HepG2 (cell line): Measurements from ENCODE around the gene SLC2A14. TPM values are rescaled to one million over a fixed set of nuclear protein-coding genes. Genes with fewer than 3 reads are reported as not detected.
"Not testable (repeated sequence)": the region's sequence is repeated elsewhere in the genome, so short reads cannot be mapped to it uniquely, and the experiment has no call there.

ENCODE experiments used
- ATF2 ChIP-seq: sonication (generic); formaldehyde crosslinking; IDR thresholded peaks from 2 replicates; pipeline ENCODE4 v1.4.0; 2020; ENCODE audit warnings: missing genetic modification reagents
- ERF ChIP-seq: IDR thresholded peaks from 2 replicates; pipeline ENCODE4 v1.6.1; 2018; ENCODE audit warnings: missing biosample characterization, missing genetic modification reagents
- ETV5 ChIP-seq: IDR thresholded peaks from 2 replicates; pipeline ENCODE4 v1.6.1; 2018; ENCODE audit warnings: missing biosample characterization, missing genetic modification reagents, inconsistent platforms, borderline replicate concordance
- FOXA1 ChIP-seq, 2 experiments: fragments of 450-650 bp in 1 of 2; sonication (generic) in 1 of 2; formaldehyde crosslinking in 1 of 2; IDR thresholded peaks; 2 replicates each; pipeline versions ENCODE4 v1.4.0 to v1.6.1; 2016 to 2020; ENCODE audit warnings: missing genetic modification reagents in 1 of 2
- FOXO1 ChIP-seq: sonication (generic); formaldehyde crosslinking; IDR thresholded peaks from 2 replicates; pipeline ENCODE4 v1.4.0; 2020; ENCODE audit warnings: missing genetic modification reagents
- FOXP1 ChIP-seq, 2 experiments: fragments of 450-650 bp in 1 of 2; IDR thresholded peaks; 2 replicates each; pipeline ENCODE4 v1.6.1; 2017 to 2018; ENCODE audit warnings: antibody characterized with exemption in 1 of 2
- JUND ChIP-seq: sonication (generic); formaldehyde crosslinking; IDR thresholded peaks from 2 replicates; pipeline ENCODE4 v1.8.0; 2022; ENCODE audit warnings: mild to moderate bottlenecking, missing genetic modification reagents
- KLF11 ChIP-seq: IDR thresholded peaks from 2 replicates; pipeline ENCODE4 v1.6.1; 2016; ENCODE audit warnings: missing compliant biosample characterization
- KLF16 ChIP-seq, 2 experiments: sonication (generic) in 1 of 2; formaldehyde crosslinking in 1 of 2; IDR thresholded peaks; 2 replicates each; pipeline versions ENCODE4 v1.6.1 to v1.8.0; 2016 to 2023; ENCODE audit warnings: missing genetic modification reagents in 2 of 2, missing compliant biosample characterization in 1 of 2
- NFYC ChIP-seq: IDR thresholded peaks from 2 replicates; pipeline ENCODE4 v1.6.1; 2016; ENCODE audit warnings: missing genetic modification reagents, missing compliant biosample characterization
- NR2F2 ChIP-seq: IDR thresholded peaks from 2 replicates; pipeline ENCODE4 v1.6.1; 2012; ENCODE audit warnings: low read depth, inconsistent platforms, borderline replicate concordance
- NR2F6 ChIP-seq, 2 experiments: IDR thresholded peaks; 2 replicates each; pipeline ENCODE4 v1.6.1; 2016; ENCODE audit warnings: antibody characterized with exemption in 1 of 2, mild to moderate bottlenecking in 1 of 2
- POGZ ChIP-seq: sonication (generic); formaldehyde crosslinking; IDR thresholded peaks from 2 replicates; pipeline ENCODE4 v1.4.0; 2020; ENCODE audit warnings: mild to moderate bottlenecking, missing genetic modification reagents
- PPARG ChIP-seq: conservative IDR thresholded peaks from 2 replicates; pipeline ENCODE4 v1.6.1; 2016; ENCODE audit warnings: missing biosample characterization, missing genetic modification reagents
- RERE ChIP-seq: IDR thresholded peaks from 2 replicates; pipeline ENCODE4 v1.6.1; 2016; ENCODE audit warnings: low read depth, missing genetic modification reagents, missing compliant biosample characterization
- SATB2 ChIP-seq: sonication (generic); formaldehyde crosslinking; IDR thresholded peaks from 2 replicates; pipeline ENCODE4 v1.5.0; 2020; ENCODE audit warnings: missing genetic modification reagents
- SOX13 ChIP-seq, 3 experiments: fragments of 450-650 bp in 1 of 3; sonication (generic) in 1 of 3; formaldehyde crosslinking in 1 of 3; IDR thresholded peaks in 2 of 3; conservative IDR thresholded peaks in 1 of 3; 2 replicates each; pipeline versions ENCODE4 v1.5.0 to v1.6.1; 2016 to 2020; ENCODE audit warnings: antibody characterized with exemption in 1 of 3, mild to moderate bottlenecking in 1 of 3, missing compliant biosample characterization in 1 of 3, missing genetic modification reagents in 1 of 3, moderate library complexity in 1 of 3
- SOX6 ChIP-seq, 2 experiments: fragments of 450-650 bp in 1 of 2; sonication (generic) in 1 of 2; formaldehyde crosslinking in 1 of 2; IDR thresholded peaks; 2 replicates each; pipeline versions ENCODE4 v1.4.0 to v1.6.1; 2017 to 2020; ENCODE audit warnings: antibody characterized with exemption in 1 of 2, mild to moderate bottlenecking in 1 of 2, missing genetic modification reagents in 1 of 2
- THAP11 ChIP-seq: IDR thresholded peaks from 2 replicates; pipeline ENCODE4 v1.6.1; 2016; ENCODE audit warnings: missing biosample characterization, missing genetic modification reagents
- YEATS4 ChIP-seq: sonication (generic); formaldehyde crosslinking; IDR thresholded peaks from 2 replicates; pipeline ENCODE4 v1.4.0; 2020; ENCODE audit warnings: missing genetic modification reagents, borderline replicate concordance
- ZBTB7B ChIP-seq: sonication (generic); formaldehyde crosslinking; IDR thresholded peaks from 2 replicates; pipeline ENCODE4 v1.4.0; 2020; ENCODE audit warnings: missing genetic modification reagents
- polyA plus RNA-seq, 8 experiments: library from polyadenylated mRNA; depleted of rRNA in 3 of 8; stranded (reverse) in 7 of 8; unstranded in 1 of 8; fragments of >200 nt; fragmentation: Illumina TruSeq in 4 of 8; extraction: Trizol in 4 of 8; gene quantifications; 2 replicates each; pipeline versions ENCODE4 v1.2.1 to v1.2.3, GENCODE V29; 2011 to 2016; ENCODE audit warnings: low read depth in 4 of 8, missing spikeins in 1 of 8, mixed read lengths in 1 of 8; ENCODE audit not compliant: insufficient read depth in 1 of 8
- total RNA-seq, 5 experiments: library from RNA; depleted of rRNA; stranded (reverse); fragments of >200 nt; fragmentation: Illumina TruSeq; extraction: Trizol; gene quantifications; 2 replicates each; pipeline ENCODE4 v1.2.3, GENCODE V29; 2016; ENCODE audit warnings: low read depth in 1 of 5
- TF ChIP-seq, protein P1 (sequence below): fragments of 450-650 bp; IDR thresholded peaks from 2 replicates; pipeline ENCODE4 v1.6.1; 2016

SLC2A14 gene
- total and polyA plus RNA-seq, 2 of the 13 experiments (the other 11 are each of a cell fraction or from before 2014, with no cell fraction given), result 7.7 to 39.0 TPM

DNA sequence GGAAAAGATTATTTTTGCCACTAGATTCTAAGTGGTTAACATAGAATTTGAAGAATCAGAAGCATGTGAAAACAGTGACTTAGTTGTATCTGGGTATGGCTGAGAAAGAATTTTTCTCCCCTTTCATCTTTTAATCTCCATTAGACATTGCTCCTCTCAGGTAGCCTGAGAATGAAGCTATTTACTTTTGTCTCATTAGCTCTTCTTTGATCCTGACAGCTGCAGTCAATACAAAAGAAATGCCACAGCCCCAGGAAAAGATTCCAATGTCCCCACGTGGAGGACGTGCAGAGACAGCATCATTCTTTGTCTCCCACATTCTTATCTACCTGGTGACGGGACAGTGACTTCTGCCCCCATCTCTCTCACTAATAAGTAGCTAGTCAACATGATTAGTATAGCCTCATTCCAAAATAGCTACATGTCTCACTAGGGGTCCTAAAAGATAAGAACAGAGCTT, 21.1 kb downstream of the SLC2A14 start (continued):
- TF ChIP-seq ATF2 (CRISPR knock-in tag), result peak; percentile 73
- TF ChIP-seq ZBTB7B (CRISPR knock-in tag), result peak; percentile 86
- TF ChIP-seq NFYC, result peak; percentile 16; the same call in 1 of the 2 replicates
- TF ChIP-seq PPARG (CRISPR knock-in tag), result peak; percentile 86
- TF ChIP-seq, protein P1, sequence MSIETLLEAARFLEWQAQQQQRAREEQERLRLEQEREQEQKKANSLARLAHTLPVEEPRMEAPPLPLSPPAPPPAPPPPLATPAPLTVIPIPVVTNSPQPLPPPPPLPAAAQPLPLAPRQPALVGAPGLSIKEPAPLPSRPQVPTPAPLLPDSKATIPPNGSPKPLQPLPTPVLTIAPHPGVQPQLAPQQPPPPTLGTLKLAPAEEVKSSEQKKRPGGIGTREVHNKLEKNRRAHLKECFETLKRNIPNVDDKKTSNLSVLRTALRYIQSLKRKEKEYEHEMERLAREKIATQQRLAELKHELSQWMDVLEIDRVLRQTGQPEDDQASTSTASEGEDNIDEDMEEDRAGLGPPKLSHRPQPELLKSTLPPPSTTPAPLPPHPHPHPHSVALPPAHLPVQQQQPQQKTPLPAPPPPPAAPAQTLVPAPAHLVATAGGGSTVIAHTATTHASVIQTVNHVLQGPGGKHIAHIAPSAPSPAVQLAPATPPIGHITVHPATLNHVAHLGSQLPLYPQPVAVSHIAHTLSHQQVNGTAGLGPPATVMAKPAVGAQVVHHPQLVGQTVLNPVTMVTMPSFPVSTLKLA, result peak; percentile 95
- 0 out of 2 replicates have a peak, but pooled peaks have one; percentile 77 for TF ChIP-seq SATB2 (CRISPR knock-in tag)
- TF ChIP-seq FOXA1 (IDR thresholded peaks at IDR 0.05), result peak; percentile 90
- TF ChIP-seq FOXA1 (CRISPR knock-in tag; IDR thresholded peaks at IDR 0.05), result peak; percentile 93
- TF ChIP-seq JUND, result 0 out of 2 replicates have a peak, but pooled peaks have one; percentile 24
- 0 out of 2 replicates have a peak, but pooled peaks have one; percentile 34 for TF ChIP-seq RERE (CRISPR knock-in tag)
- 0 out of 2 replicates have a peak, but pooled peaks have one; percentile 18 for TF ChIP-seq KLF11 (CRISPR knock-in tag)
- TF ChIP-seq SOX13 (IDR thresholded peaks at IDR 0.05), result peak; percentile 96
- peak in 1 of 2 experiments; percentile 98; a peak in 2 of 4 replicates for TF ChIP-seq SOX13 (CRISPR knock-in tag; conservative IDR thresholded peaks at IDR 0.05 in 1 of 2, IDR thresholded peaks at IDR 0.05 in 1 of 2)
- TF ChIP-seq SOX6 (IDR thresholded peaks at IDR 0.05), result not testable (repeated sequence)
- TF ChIP-seq SOX6 (CRISPR knock-in tag; IDR thresholded peaks at IDR 0.05), result peak; percentile 98
- peak; percentile 58; the same call in 1 of the 2 replicates for TF ChIP-seq ERF (CRISPR knock-in tag)
- TF ChIP-seq POGZ (CRISPR knock-in tag), result 0 out of 2 replicates have a peak, but pooled peaks have one; percentile 13
- TF ChIP-seq THAP11, result 0 out of 2 replicates have a peak, but pooled peaks have one; percentile 22
- TF ChIP-seq NR2F2, result peak; percentile 78; the same call in 1 of the 2 replicates
- peak; percentile 78 for TF ChIP-seq FOXP1 (IDR thresholded peaks at IDR 0.05)
- peak; percentile 86 for TF ChIP-seq FOXP1 (CRISPR knock-in tag; IDR thresholded peaks at IDR 0.05)
- TF ChIP-seq YEATS4, result peak; percentile 36; the same call in 1 of the 2 replicates
- peak in 1 of 2 experiments; percentile 66; a peak in 1 of 4 replicates for TF ChIP-seq KLF16 (CRISPR knock-in tag; IDR thresholded peaks at IDR 0.05)
- TF ChIP-seq FOXO1 (CRISPR knock-in tag), result peak; percentile 87
- TF ChIP-seq NR2F6 (IDR thresholded peaks at IDR 0.05), result peak; percentile 74
- peak; percentile 55 for TF ChIP-seq NR2F6 (CRISPR knock-in tag; IDR thresholded peaks at IDR 0.05)
- peak; percentile 82 for TF ChIP-seq ETV5 (CRISPR knock-in tag)
